CD4-positive, alpha-beta T cell (primary cell): ENCODE results near the gene ARAP2. TPM values are rescaled to one million over a fixed set of nuclear protein-coding genes. Genes with fewer than 3 reads are reported as not detected.

Experiments
- ATAC-seq: fragments of 200-7000 bp; cut with Tn5 transposase; one replicate; pipeline ENCODE4 v1.10.0; 2022; ENCODE audit warnings: mild to moderate bottlenecking; ENCODE audit not compliant: poor library complexity
- CTCF ChIA-PET: fragments of 350-600 bp; sonication (Branson Sonifier 250); formaldehyde crosslinking; loops from one replicate; lab custom pipeline; 2021; ENCODE audit warnings: antibody characterized with exemption, inconsistent platforms; lab: Charles Lee
- POLR2A ChIA-PET: fragments of 350-600 bp; sonication (Branson Sonifier 250); formaldehyde crosslinking; loops from one replicate; lab custom pipeline; 2021; ENCODE audit warnings: antibody characterized with exemption, inconsistent platforms; lab: Charles Lee
- DNase-seq, 14 experiments: peaks; one replicate each; pipeline ENCODE4 v3.0.0-alpha.2; 2013 to 2020; ENCODE audit warnings: mixed read lengths in 2 of 14
- H3K27ac ChIP-seq, 2 donors: one replicate each; pipeline versions ENCODE4 v1.5.1 to v1.7.0; 2013; ENCODE audit warnings: low read length in 2 of 2, low read depth in 1 of 2, mild to moderate bottlenecking in 1 of 2
- H3K27me3 ChIP-seq, 2 experiments: 1 replicate in 1 of 2; 2 replicates in 1 of 2; pipeline versions ENCODE4 v1.6.1 to v1.7.0; 2013; ENCODE audit warnings: low read length in 2 of 2, control low read depth in 1 of 2, mild to moderate bottlenecking in 1 of 2, moderate library complexity in 1 of 2; ENCODE audit not compliant: insufficient read depth in 2 of 2, control insufficient read depth in 1 of 2
- H3K36me3 ChIP-seq: one replicate; pipeline ENCODE4 v1.6.1; 2013; ENCODE audit warnings: low read length, control low read depth; ENCODE audit not compliant: insufficient read depth
- H3K4me1 ChIP-seq: one replicate; pipeline ENCODE4 v1.6.1; 2013; ENCODE audit warnings: low read length, control low read depth; ENCODE audit not compliant: insufficient read depth
- H3K4me3 ChIP-seq: one replicate; pipeline ENCODE4 v1.5.1; 2013; ENCODE audit warnings: mild to moderate bottlenecking, low read length, moderate library complexity
- H3K9me3 ChIP-seq, 2 experiments: 1 replicate in 1 of 2; 2 replicates in 1 of 2; pipeline versions ENCODE4 v1.6.1 to v1.7.0; 2013; ENCODE audit warnings: low read length in 2 of 2, mild to moderate bottlenecking in 2 of 2, control low read depth in 1 of 2, moderate library complexity in 1 of 2; ENCODE audit not compliant: control insufficient read depth in 1 of 2, insufficient read depth in 1 of 2
- H3K27ac Mint-ChIP-seq: one replicate; pipeline ENCODE4 v1.8.0; 2020; ENCODE audit warnings: mixed read lengths
- H3K27me3 Mint-ChIP-seq: one replicate; pipeline ENCODE4 v1.8.0; 2021; ENCODE audit warnings: mixed read lengths
- H3K36me3 Mint-ChIP-seq: one replicate; pipeline ENCODE4 v1.8.0; 2021; ENCODE audit warnings: low read depth, mixed read lengths
- H3K4me1 Mint-ChIP-seq: one replicate; pipeline ENCODE4 v1.8.0; 2021; ENCODE audit warnings: low read depth, mixed read lengths
- H3K4me3 Mint-ChIP-seq: one replicate; pipeline ENCODE4 v1.8.0; 2020; ENCODE audit warnings: mild to moderate bottlenecking, mixed read lengths
- H3K9me3 Mint-ChIP-seq: one replicate; pipeline ENCODE4 v1.8.0; 2020; ENCODE audit warnings: mixed read lengths
- CTCF ChIP-seq: fragments of 200-600 bp; IDR thresholded peaks from one replicate; pipeline ENCODE4 v1.8.0; 2022; ENCODE audit warnings: antibody characterized with exemption, mild to moderate bottlenecking
- intact Hi-C, 2 experiments: fragments of 100-400 bp; cut with DNase I in 1 of 2; cut with micrococcal nuclease in 1 of 2; formaldehyde crosslinking; loops; one replicate each; pipeline versions ENCODE4 v1.15.1 to v1.9.0; 2023 to 2025; cut with DNase I, micrococcal nuclease
- total RNA-seq, 174 experiments: library from RNA in 2 of 174; stranded (reverse) in 2 of 174; gene quantifications; one replicate each; pipeline ENCODE4 v1.2.3 and lab custom pipeline; 2021 to 2026

The ARAP2 gene
- total RNA-seq, 2 experiments from 2014 or later = 54.3 to 63.4 TPM

DNA sequence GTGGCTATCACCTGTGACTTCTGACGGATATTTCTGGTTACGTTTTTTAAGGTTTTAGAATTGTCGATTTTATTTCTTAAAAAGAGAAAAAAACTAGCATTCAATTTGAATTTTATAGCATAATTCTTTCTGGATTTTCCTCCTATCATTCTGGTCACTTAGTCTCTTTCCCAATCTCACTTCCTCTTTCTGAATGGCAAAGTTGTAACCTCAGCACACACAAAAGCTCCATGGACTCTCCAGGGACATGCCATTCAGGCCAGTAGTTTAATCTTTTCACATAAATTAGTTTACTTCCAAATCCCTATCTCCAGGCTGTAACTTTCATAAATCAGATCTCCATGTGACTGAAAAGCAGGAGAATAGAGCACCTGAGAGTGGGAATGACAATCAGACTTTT is 110.7 kb downstream of the ARAP2 start:
- no peak for ATAC-seq

DNA sequence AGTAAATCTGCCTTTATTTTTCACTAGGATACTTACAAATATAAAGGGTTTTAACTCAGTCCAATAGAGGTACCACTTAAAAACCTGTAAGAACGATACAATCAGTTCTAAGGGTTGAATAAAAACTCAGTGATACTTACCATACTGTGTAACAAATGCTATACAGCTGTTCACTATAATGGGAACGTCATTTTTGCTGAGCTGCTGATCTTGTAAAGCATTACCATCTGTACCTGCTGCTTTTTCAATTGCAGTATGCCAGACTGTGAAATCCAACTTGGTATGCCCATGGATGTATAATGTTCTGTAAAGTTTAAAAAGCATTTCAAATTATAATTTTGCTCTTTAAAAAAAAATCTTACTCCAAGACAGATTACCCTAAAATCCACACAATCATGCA is 111.2 kb downstream of the ARAP2 start:
- Mint-ChIP-seq H3K36me3 (peaks cover 44% of the 10 kb centered on the region), H3K27me3 (no peaks in the 10 kb centered on the region), H3K9me3 (no peaks in the 10 kb centered on the region), H3K27ac (no peak overlapping the region), H3K4me3 (no peak overlapping the region), H3K4me1 (no peaks in the 10 kb centered on the region)
- Histone ChIP-seq H3K9me3 (no peaks in the 10 kb centered on the region), H3K36me3 (peaks cover 63% of the 10 kb centered on the region), H3K4me1 (no peaks in the 10 kb centered on the region), H3K27me3 (no peaks in the 10 kb centered on the region), H3K27ac (no peak overlapping the region), H3K4me3 (no peak overlapping the region)
- no peak for TF ChIP-seq CTCF
- DNase-seq = no peak
- POLR2A ChIA-PET = no interaction called here
- no peak for ATAC-seq
- CTCF ChIA-PET = no interaction called here
- intact Hi-C loops = no loop called here

More for the DNA sequence above, 110.7 kb downstream of the ARAP2 start:
- no peak for DNase-seq
- Histone ChIP-seq H3K4me3 (no peak overlapping the region), H3K36me3 (peaks cover 65% of the 10 kb centered on the region), H3K9me3 (no peaks in the 10 kb centered on the region), H3K27ac (no peak overlapping the region), H3K27me3 (no peaks in the 10 kb centered on the region), H3K4me1 (no peaks in the 10 kb centered on the region)
- intact Hi-C loops = no loop called here
- Mint-ChIP-seq H3K4me1 (no peaks in the 10 kb centered on the region), H3K27me3 (no peaks in the 10 kb centered on the region), H3K36me3 (peaks cover 45% of the 10 kb centered on the region), H3K9me3 (no peaks in the 10 kb centered on the region), H3K27ac (no peak overlapping the region), H3K4me3 (no peak overlapping the region)
- TF ChIP-seq CTCF = no peak
- ChIA-PET CTCF (no interaction called here), POLR2A (no interaction called here)

DNA sequence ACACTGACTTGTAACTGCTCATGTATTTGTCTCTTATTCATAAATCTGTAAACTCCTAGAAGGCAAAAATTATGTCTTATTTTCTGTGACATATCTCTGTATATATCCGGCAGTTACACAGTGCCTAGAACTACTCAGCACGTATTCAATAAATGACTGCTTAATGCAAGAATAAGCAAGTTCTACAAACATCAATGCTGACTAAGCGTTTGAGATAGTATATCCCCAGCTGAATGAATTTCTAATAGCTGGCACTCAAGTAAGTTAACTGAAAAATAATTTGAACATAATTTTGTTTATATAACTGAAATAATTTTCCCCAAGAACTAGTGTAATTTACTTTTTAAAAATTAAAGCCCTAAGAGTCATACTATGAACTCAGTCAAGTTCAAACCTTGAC is 113.7 kb downstream of the ARAP2 start:
- DNase-seq (no peak), ATAC-seq (no peak)
- no peak overlapping the region for H3K27ac ChIP-seq
- no peak overlapping the region for H3K4me3 ChIP-seq
- no peak overlapping the region for H3K4me3 Mint-ChIP-seq
- H3K36me3 ChIP-seq = peaks cover 57% of the 10 kb centered on the region
- peaks cover 39% of the 10 kb centered on the region for H3K36me3 Mint-ChIP-seq
- no peak overlapping the region for H3K27ac Mint-ChIP-seq
- no peak for TF ChIP-seq CTCF
- H3K27me3 Mint-ChIP-seq = no peaks in the 10 kb centered on the region
- POLR2A ChIA-PET = no interaction called here
- H3K9me3 ChIP-seq = no peaks in the 10 kb centered on the region
- no peaks in the 10 kb centered on the region for H3K9me3 Mint-ChIP-seq
- H3K4me1 Mint-ChIP-seq = no peaks in the 10 kb centered on the region
- no peaks in the 10 kb centered on the region for H3K4me1 ChIP-seq
- intact Hi-C loops = no loop called here
- CTCF ChIA-PET = interaction anchor here (1.1 kb wide), 1 partner anchor 13 kb away, joined by 3 read pairs; no protein-coding TSS in a partner anchor
- H3K27me3 ChIP-seq = no peaks in the 10 kb centered on the region
